Activated naive CD4-positive, alpha-beta T cell treated with Interleukin-2 at 50 U/mL for 16 hours (primary cell): Measurements from ENCODE around the gene CKB.

Source experiments
- DNase-seq: peaks from one replicate; pipeline ENCODE4 v3.0.0-alpha.2; 2020

Gene CKB

DNA sequence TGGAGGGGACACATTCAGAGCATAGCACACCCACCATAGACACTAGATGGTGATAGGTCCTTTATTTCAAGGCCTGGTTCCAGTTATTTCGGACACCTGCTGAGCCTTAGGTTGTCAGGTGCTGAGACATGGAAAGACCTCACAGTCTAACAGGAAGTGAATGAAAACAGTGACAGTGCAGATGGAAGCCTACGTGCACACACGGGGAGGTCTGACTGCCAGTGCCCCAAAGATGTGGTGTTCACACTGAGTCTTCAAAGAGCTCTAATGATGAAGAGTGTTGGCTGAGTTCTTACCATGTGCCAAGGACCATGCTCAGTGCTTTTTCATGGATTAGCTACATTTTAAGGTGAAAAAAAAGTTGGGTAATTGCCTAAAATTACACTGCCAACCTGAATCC, 46.6 kb downstream of the CKB start:
- no peak for DNase-seq

DNA sequence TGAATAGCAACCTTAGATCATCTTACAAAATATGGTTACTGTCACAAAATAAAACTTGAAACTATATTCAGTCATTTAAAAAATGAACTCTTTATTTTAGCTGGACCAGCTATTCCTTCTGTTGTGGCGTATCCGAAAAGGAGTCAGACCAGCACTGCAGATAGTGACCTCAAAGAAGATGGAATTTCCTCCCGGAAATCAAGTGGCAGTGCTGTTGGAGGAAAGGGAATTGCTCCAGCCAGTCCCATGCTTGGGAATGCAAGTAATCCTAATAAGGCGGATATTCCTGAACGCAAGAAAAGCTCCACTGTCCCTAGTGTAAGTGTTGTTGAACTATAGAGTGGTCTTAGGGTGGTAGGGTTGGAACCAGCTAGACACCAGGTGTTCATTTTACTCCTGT, 47.7 kb downstream of the CKB start:
- DNase-seq = no peak

DNA sequence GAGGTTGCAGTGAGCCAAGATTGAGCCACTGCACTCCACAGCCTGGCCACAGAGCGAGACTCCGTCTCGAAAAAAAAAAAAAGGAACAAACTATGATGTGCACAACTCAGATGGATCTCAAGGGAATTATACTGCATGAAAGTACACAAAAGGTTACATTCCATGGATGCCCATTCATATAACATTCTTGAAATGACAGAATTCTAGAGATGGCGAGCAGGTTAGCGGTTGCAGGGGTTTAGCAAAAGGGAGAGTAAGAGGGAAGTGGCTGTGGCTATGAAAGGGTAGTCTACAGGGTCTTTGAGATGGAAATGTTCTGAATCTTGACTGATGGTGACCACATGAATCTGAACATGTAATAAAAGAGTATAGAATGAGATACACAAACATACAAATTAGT, 49.7 kb downstream of the CKB start:
- DNase-seq = no peak
